ENCODE results near the gene MSL3. TPM values are rescaled to one million over a fixed set of nuclear protein-coding genes. Genes with fewer than 3 reads are reported as not detected.

MSL3 gene
- total RNA-seq, 4 donors from 2014 or later, result 19.4 to 30.4 (median 27.3) TPM

GRCh38 chrX:11778230-11778629 is 20.2 kb downstream of the MSL3 start:
- 58 to 66% methylated on average over 4 of the region's 4 CpGs for WGBS, 2 donors
- Histone ChIP-seq H3K4me1 (no peaks in the 10 kb centered on the region), H3K9me3 (no peaks in the 10 kb centered on the region), H3K27ac (no peak overlapping the region), H3K27me3 (no peaks in the 10 kb centered on the region), H3K4me3 (no peak overlapping the region), H3K36me3 (peaks cover 0 to 6% (median 0%) of the 10 kb centered on the region in 3 donors)
- TF ChIP-seq EP300 (IDR thresholded peaks at IDR 0.05), result no peak
- TF ChIP-seq POLR2A (IDR thresholded peaks at IDR 0.05), result no peak
- TF ChIP-seq, protein P1, sequence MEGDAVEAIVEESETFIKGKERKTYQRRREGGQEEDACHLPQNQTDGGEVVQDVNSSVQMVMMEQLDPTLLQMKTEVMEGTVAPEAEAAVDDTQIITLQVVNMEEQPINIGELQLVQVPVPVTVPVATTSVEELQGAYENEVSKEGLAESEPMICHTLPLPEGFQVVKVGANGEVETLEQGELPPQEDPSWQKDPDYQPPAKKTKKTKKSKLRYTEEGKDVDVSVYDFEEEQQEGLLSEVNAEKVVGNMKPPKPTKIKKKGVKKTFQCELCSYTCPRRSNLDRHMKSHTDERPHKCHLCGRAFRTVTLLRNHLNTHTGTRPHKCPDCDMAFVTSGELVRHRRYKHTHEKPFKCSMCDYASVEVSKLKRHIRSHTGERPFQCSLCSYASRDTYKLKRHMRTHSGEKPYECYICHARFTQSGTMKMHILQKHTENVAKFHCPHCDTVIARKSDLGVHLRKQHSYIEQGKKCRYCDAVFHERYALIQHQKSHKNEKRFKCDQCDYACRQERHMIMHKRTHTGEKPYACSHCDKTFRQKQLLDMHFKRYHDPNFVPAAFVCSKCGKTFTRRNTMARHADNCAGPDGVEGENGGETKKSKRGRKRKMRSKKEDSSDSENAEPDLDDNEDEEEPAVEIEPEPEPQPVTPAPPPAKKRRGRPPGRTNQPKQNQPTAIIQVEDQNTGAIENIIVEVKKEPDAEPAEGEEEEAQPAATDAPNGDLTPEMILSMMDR (IDR thresholded peaks at IDR 0.05), result no peak
- DNase-seq (ENCODE audit: low spot score in 2 of 2), result no peak

- TF ChIP-seq POLR2A (IDR thresholded peaks at IDR 0.05) (no peak), EP300 (IDR thresholded peaks at IDR 0.05) (no peak)
- TF ChIP-seq, protein P1 (IDR thresholded peaks at IDR 0.05), result no peak
- no peak for DNase-seq (ENCODE audit: low spot score in 2 of 2)
- no peaks in the 10 kb centered on the region for H3K27me3 ChIP-seq
- no peak overlapping the region for H3K27ac ChIP-seq
- H3K4me3 ChIP-seq, result no peak overlapping the region
- H3K4me1 ChIP-seq, result no peaks in the 10 kb centered on the region
- H3K9me3 ChIP-seq, result no peaks in the 10 kb centered on the region
- H3K36me3 ChIP-seq, result no peaks in the 10 kb centered on the region
- WGBS, 2 donors, result 63 to 92% methylated on average over 2 of the region's 2 CpGs
Observed at GRCh38 chrX:11781133-11781532, 23.1 kb downstream of the MSL3 start.

GRCh38 chrX:11781734-11782370 is 23.8 kb downstream of the MSL3 start:
- Histone ChIP-seq H3K27ac (no peak overlapping the region), H3K4me1 (no peaks in the 10 kb centered on the region), H3K4me3 (no peak overlapping the region), H3K36me3 (no peaks in the 10 kb centered on the region), H3K9me3 (no peaks in the 10 kb centered on the region), H3K27me3 (no peaks in the 10 kb centered on the region)
- TF ChIP-seq, protein P1 (IDR thresholded peaks at IDR 0.05), result no peak
- TF ChIP-seq POLR2A (IDR thresholded peaks at IDR 0.05) (no peak), EP300 (IDR thresholded peaks at IDR 0.05) (no peak)
- WGBS, 2 donors, result 84 to 90% methylated on average over 3 of the region's 3 CpGs
- no peak for DNase-seq (ENCODE audit: low spot score in 2 of 2)

DNA sequence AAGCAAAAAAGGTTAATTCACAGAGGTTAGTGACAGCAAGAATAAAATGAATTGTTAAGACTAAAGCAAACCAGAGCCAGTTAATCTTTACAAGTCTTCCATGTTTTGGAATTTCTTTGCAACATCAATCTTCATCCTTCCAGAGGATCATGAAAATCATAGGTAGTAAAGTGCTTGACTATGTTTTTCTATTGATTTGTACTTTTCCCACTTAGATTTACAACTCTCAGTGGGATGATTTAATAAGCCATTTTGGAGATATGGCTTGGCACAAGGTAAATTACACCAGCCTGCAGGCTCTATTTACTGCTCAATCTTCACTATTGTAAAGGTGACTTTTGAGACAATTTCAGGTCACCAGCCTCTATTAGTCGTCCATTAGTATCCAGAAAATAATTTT is 26.5 kb downstream of the MSL3 start:
- Histone ChIP-seq H3K27me3 (no peaks in the 10 kb centered on the region), H3K9me3 (no peaks in the 10 kb centered on the region), H3K27ac (no peak overlapping the region), H3K36me3 (no peaks in the 10 kb centered on the region), H3K4me3 (no peak overlapping the region), H3K4me1 (no peaks in the 10 kb centered on the region)
- 65 to 85% methylated on average over 1 of the region's 1 CpG for WGBS, 2 donors
- no peak for DNase-seq (ENCODE audit: low spot score in 2 of 2)
- no peak for TF ChIP-seq EP300 (IDR thresholded peaks at IDR 0.05)
- TF ChIP-seq, protein P1 (IDR thresholded peaks at IDR 0.05), result no peak
- TF ChIP-seq POLR2A (IDR thresholded peaks at IDR 0.05), result no peak

DNA sequence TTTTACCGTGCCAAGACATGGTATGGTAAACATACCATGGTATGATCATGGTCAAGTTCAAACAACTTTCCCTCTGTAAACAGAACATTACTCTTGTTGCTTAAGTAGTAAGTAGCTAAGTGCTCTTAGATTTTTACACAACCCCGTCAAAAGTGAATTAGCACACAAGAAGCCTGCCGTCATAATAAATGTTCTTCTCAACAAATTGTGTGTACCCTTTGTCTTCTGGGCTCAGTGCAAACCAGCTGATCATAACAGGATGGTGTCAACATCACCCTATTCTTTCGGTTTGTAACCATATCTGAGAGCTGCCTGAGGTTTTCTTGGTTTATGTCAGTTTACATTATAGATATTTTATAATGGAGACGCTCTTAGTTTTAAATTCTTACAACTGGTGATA is 28.8 kb downstream of the MSL3 start:
- DNase-seq (ENCODE audit: low spot score in 2 of 2), result no peak
- TF ChIP-seq, protein P1 (IDR thresholded peaks at IDR 0.05), result no peak
- TF ChIP-seq POLR2A (IDR thresholded peaks at IDR 0.05) (no peak), EP300 (IDR thresholded peaks at IDR 0.05) (no peak)
- Histone ChIP-seq H3K4me1 (no peaks in the 10 kb centered on the region), H3K9me3 (no peaks in the 10 kb centered on the region), H3K4me3 (peak overlapping the region in 1 of 4 donors; percentile 34), H3K27ac (no peak overlapping the region), H3K36me3 (no peaks in the 10 kb centered on the region), H3K27me3 (no peaks in the 10 kb centered on the region)
- 41 to 56% methylated on average over 5 of the region's 5 CpGs for WGBS, 2 donors

Data from tibial nerve (tissue), 4 donors.